Measurements from ENCODE around the gene ADCY2. TPM values are rescaled to one million over a fixed set of nuclear protein-coding genes. Genes with fewer than 3 reads are reported as not detected.
A peak's percentile ranks its signal among the peaks of the same experiment; 100 is the strongest.

Gene ADCY2
- total RNA-seq, 1 experiment from 2014 or later: 31.3 TPM

DNA sequence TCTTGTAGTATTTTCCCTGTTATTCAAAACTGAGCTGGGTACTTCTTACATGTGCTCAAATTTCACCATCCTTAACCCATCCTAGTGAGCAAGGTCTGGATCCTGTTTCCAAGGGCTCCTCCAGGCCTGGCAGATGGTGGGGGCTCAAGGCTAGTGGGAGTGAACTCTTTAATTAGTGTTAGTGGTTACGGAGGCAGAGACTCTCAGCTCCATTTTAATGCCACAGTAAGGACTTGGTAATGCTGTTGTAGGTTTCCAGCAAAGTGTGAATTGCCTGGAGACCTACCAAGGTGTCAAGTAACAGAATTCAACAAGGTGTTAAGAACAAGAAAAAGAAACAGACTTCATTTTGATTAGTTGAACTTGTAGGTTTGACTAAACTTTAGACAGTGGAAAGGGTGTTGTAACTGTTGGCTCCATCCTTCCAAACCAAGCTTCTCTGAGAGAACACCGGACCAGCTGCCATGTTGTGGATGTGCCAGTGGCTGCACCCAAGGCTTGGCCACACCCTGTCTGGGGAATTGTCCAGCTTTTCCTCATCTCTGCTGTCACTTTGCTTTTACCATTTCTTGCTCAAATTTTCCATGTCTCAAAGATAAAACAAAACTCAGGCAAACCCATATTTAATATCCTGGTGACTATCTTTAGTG is 98.7 kb downstream of the ADCY2 start:
- Histone ChIP-seq H2BK15ac (ENCODE audit: low read depth, low read length) (no peak overlapping the region), H3K79me1 (ENCODE audit: insufficient read depth, low read depth, low read length, poor library complexity, severe bottlenecking) (no peaks in the 10 kb centered on the region), H4K20me1 (ENCODE audit: control insufficient read depth, insufficient read depth, insufficient read length) (no peaks in the 10 kb centered on the region), H3K27me3 (ENCODE audit: insufficient read depth, low read length) (no peaks in the 10 kb centered on the region), H3K14ac (ENCODE audit: insufficient read depth, low read length) (no peak overlapping the region), H2BK12ac (ENCODE audit: insufficient read length, low read depth, low read length) (no peak overlapping the region), H3K56ac (ENCODE audit: insufficient read length, low read depth, low read length) (no peak overlapping the region), H2BK5ac (ENCODE audit: insufficient read length, low read length) (no peak overlapping the region), H4K91ac (ENCODE audit: insufficient read length, low read depth, low read length) (no peak overlapping the region), H3T11ph (ENCODE audit: low read length) (no peak overlapping the region), H2BK20ac (ENCODE audit: low read depth, low read length, poor library complexity, severe bottlenecking) (no peak overlapping the region), H3K23me2 (ENCODE audit: insufficient read length, low read depth, low read length, poor library complexity, severe bottlenecking) (no peaks in the 10 kb centered on the region), H3K4me2 (ENCODE audit: insufficient read depth, insufficient read length, low read length) (no peak overlapping the region), H3K9ac (ENCODE audit: extremely low read depth, insufficient read length, low read length) (no peak overlapping the region), H4K8ac (replicated peaks; ENCODE audit: insufficient read length, low read depth, low read length) (no peak overlapping the region), H3K18ac (ENCODE audit: insufficient read length, low read depth, low read length) (no peak overlapping the region), H2BK120ac (ENCODE audit: low read depth, low read length, poor library complexity, severe bottlenecking) (no peak overlapping the region), H2AFZ (ENCODE audit: low read length) (no peak overlapping the region), H3K79me2 (ENCODE audit: insufficient read depth, low read length) (peaks cover 3% of the 10 kb centered on the region; the same call in 1 of the 2 replicates), H3K27ac (ENCODE audit: insufficient read length, low read depth, low read length) (no peak overlapping the region), H3K9me3 (ENCODE audit: control insufficient read depth, low read depth, low read length) (no peaks in the 10 kb centered on the region), H3K4me1 (ENCODE audit: insufficient read depth, low read length) (peaks cover 19% of the 10 kb centered on the region), H2AK5ac (ENCODE audit: insufficient read length, low read length) (no peak overlapping the region), H4K5ac (ENCODE audit: insufficient read length, low read depth, low read length) (no peak overlapping the region), H3K4ac (ENCODE audit: low read depth, low read length) (no peak overlapping the region), H3K23ac (ENCODE audit: insufficient read length, low read depth, low read length) (no peak overlapping the region)
- no peak overlapping the region for H3K4me3 Mint-ChIP-seq
- TF ChIP-seq, protein P1, sequence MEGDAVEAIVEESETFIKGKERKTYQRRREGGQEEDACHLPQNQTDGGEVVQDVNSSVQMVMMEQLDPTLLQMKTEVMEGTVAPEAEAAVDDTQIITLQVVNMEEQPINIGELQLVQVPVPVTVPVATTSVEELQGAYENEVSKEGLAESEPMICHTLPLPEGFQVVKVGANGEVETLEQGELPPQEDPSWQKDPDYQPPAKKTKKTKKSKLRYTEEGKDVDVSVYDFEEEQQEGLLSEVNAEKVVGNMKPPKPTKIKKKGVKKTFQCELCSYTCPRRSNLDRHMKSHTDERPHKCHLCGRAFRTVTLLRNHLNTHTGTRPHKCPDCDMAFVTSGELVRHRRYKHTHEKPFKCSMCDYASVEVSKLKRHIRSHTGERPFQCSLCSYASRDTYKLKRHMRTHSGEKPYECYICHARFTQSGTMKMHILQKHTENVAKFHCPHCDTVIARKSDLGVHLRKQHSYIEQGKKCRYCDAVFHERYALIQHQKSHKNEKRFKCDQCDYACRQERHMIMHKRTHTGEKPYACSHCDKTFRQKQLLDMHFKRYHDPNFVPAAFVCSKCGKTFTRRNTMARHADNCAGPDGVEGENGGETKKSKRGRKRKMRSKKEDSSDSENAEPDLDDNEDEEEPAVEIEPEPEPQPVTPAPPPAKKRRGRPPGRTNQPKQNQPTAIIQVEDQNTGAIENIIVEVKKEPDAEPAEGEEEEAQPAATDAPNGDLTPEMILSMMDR (conservative IDR thresholded peaks at IDR 0.05): no peak
- no peak for DNase-seq
- H3K27me3 Mint-ChIP-seq (ENCODE audit: low read depth): no peaks in the 10 kb centered on the region
- peaks cover 7 to 8% of the 10 kb centered on the region in 2 experiments for H3K4me1 Mint-ChIP-seq
- H3K36me3 Mint-ChIP-seq (ENCODE audit: insufficient read depth in 1 of 3, low read depth in 3 of 3): peaks cover 2 to 3% (median 3%) of the 10 kb centered on the region in 3 experiments; a peak in 5 of 7 replicates
- no peaks in the 10 kb centered on the region; a peak in 1 of 5 replicates for H3K9me3 Mint-ChIP-seq
- WGBS (ENCODE audit: extremely low coverage, insufficient read length, low lambda C conversion rate): no CpG with 5 or more reads among the region's 2 CpGs
- H3K27ac Mint-ChIP-seq: 0 out of 7 replicates have a peak overlapping the region, but pooled peaks of 1 of the 3 experiments have one; percentile 9

Measured in H9 (cell line).